HCT116 (cell line): ENCODE data around the gene PEX12.
"Not testable (repeated sequence)": the region's sequence is repeated elsewhere in the genome, so short reads cannot be mapped to it uniquely, and the experiment has no call there.

Experiments
- CEBPB ChIP-seq: IDR thresholded peaks from 2 replicates; pipeline ENCODE4 v1.6.1; 2012; ENCODE audit warnings: low read depth
- EZH2 ChIP-seq: fragments of 200-600 bp; sonication (generic); IDR thresholded peaks from 2 replicates; pipeline ENCODE4 v1.6.1; 2017; ENCODE audit warnings: antibody characterized with exemption, mixed run types
- JUND ChIP-seq: IDR thresholded peaks from 2 replicates; pipeline ENCODE4 v1.6.1; 2012
- POLR2A ChIP-seq: IDR thresholded peaks from 2 replicates; pipeline ENCODE4 v1.7.0; 2011; ENCODE audit warnings: borderline replicate concordance; ENCODE audit not compliant: insufficient read depth, insufficient read length; ENCODE audit errors: extremely low read depth
- POLR2AphosphoS5 ChIP-seq: IDR thresholded peaks from 2 replicates; pipeline ENCODE4 v1.6.1; 2011; ENCODE audit warnings: mild to moderate bottlenecking, low read depth, low read length, moderate library complexity
- SIN3A ChIP-seq: IDR thresholded peaks from 2 replicates; pipeline ENCODE4 v1.6.1; 2012; ENCODE audit warnings: low read depth
- SP1 ChIP-seq: IDR thresholded peaks from 2 replicates; pipeline ENCODE4 v1.6.1; 2012; ENCODE audit warnings: low read depth
- ZNF274 ChIP-seq: fragments of 200-500 bp; sonication (Bioruptor generic); IDR thresholded peaks from 2 replicates; pipeline ENCODE4 v1.6.1; 2014; ENCODE audit warnings: mild to moderate bottlenecking, low read depth, low read length, inconsistent platforms
- TF ChIP-seq, protein P1 (sequence below), 3 experiments: fragments of 200-600 bp in 1 of 3; sonication (generic) in 1 of 3; IDR thresholded peaks in 2 of 3; conservative IDR thresholded peaks in 1 of 3; 2 replicates each; pipeline ENCODE4 v1.5.1; 2012 to 2017; ENCODE audit warnings: low read depth in 2 of 3, low read length in 2 of 3, antibody characterized with exemption in 1 of 3, borderline replicate concordance in 1 of 3, control low read depth in 1 of 3, mild to moderate bottlenecking in 1 of 3, mixed read lengths in 1 of 3, mixed run types in 1 of 3, moderate library complexity in 1 of 3; ENCODE audit not compliant: insufficient read depth in 1 of 3

DNA sequence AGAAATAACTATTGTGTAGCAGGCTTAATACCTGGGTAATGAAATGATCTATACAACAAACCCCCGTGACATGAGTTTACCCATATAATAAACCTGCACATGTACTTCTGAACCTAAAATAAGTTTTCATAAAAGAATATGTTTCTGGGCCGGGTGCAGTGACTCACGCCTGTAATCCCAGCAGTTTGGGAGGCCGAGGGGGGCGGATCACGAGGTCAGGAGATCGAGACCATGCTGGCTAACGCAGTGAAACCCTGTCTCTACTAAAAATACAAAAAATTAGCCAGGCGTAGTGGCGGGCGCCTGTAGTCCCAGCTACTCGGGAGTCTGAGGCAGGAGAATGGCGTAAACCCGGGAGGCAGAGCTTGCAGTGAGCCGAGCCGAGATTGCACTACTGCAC is 15.2 kb downstream of the PEX12 start:
- TF ChIP-seq, protein P1, sequence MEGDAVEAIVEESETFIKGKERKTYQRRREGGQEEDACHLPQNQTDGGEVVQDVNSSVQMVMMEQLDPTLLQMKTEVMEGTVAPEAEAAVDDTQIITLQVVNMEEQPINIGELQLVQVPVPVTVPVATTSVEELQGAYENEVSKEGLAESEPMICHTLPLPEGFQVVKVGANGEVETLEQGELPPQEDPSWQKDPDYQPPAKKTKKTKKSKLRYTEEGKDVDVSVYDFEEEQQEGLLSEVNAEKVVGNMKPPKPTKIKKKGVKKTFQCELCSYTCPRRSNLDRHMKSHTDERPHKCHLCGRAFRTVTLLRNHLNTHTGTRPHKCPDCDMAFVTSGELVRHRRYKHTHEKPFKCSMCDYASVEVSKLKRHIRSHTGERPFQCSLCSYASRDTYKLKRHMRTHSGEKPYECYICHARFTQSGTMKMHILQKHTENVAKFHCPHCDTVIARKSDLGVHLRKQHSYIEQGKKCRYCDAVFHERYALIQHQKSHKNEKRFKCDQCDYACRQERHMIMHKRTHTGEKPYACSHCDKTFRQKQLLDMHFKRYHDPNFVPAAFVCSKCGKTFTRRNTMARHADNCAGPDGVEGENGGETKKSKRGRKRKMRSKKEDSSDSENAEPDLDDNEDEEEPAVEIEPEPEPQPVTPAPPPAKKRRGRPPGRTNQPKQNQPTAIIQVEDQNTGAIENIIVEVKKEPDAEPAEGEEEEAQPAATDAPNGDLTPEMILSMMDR (IDR thresholded peaks at IDR 0.05 in 2 of 3, conservative IDR thresholded peaks at IDR 0.05 in 1 of 3; ENCODE audit: borderline replicate concordance in 1 of 3, insufficient read depth in 1 of 3, low read depth in 2 of 3, low read length in 2 of 3): not testable (repeated sequence)
- TF ChIP-seq ZNF274, POLR2A, SIN3A, JUND, CEBPB, SP1, POLR2AphosphoS5, EZH2: not testable (repeated sequence)
